Progenitor cell of endocrine pancreas (in vitro differentiated cells): Measurements from ENCODE around the gene CLIP4. TPM values are rescaled to one million over a fixed set of nuclear protein-coding genes. Genes with fewer than 3 reads are reported as not detected.

Experiments
- DNase-seq: peaks from one replicate; pipeline ENCODE4 v3.0.0; 2021; ENCODE audit warnings: low spot score; ENCODE audit not compliant: unreplicated experiment
- H3K27ac Mint-ChIP-seq: 2 replicates; pipeline ENCODE4 v1.8.0; 2021; ENCODE audit warnings: mild to moderate bottlenecking, moderate library complexity, mixed read lengths
- H3K27me3 Mint-ChIP-seq: 2 replicates; pipeline ENCODE4 v1.8.0; 2021; ENCODE audit warnings: mixed read lengths
- H3K36me3 Mint-ChIP-seq: 2 replicates; pipeline ENCODE4 v1.8.0; 2022; ENCODE audit warnings: mixed read lengths; ENCODE audit not compliant: insufficient read depth
- H3K4me1 Mint-ChIP-seq: 2 replicates; pipeline ENCODE4 v1.8.0; 2021; ENCODE audit warnings: low read depth, mixed read lengths
- H3K4me3 Mint-ChIP-seq: 2 replicates; pipeline ENCODE4 v1.8.0; 2021; ENCODE audit warnings: low read depth, mild to moderate bottlenecking, moderate library complexity, mixed read lengths
- H3K9me3 Mint-ChIP-seq: 2 replicates; pipeline ENCODE4 v1.8.0; 2021; ENCODE audit warnings: low read depth, mixed read lengths
- total RNA-seq: library from RNA; stranded (reverse); gene quantifications from 2 replicates; pipeline ENCODE4 v1.2.1, GENCODE V29; 2021
- TF ChIP-seq, protein P1 (sequence below): fragments of 200-600 bp; sonication (generic); IDR thresholded peaks from one replicate; pipeline ENCODE4 v1.5.0; 2021; ENCODE audit warnings: antibody characterized with exemption, mild to moderate bottlenecking; ENCODE audit not compliant: unreplicated experiment

The CLIP4 gene
- total RNA-seq, 1 donor from 2014 or later, result 13.7 TPM

- TF ChIP-seq, protein P1, sequence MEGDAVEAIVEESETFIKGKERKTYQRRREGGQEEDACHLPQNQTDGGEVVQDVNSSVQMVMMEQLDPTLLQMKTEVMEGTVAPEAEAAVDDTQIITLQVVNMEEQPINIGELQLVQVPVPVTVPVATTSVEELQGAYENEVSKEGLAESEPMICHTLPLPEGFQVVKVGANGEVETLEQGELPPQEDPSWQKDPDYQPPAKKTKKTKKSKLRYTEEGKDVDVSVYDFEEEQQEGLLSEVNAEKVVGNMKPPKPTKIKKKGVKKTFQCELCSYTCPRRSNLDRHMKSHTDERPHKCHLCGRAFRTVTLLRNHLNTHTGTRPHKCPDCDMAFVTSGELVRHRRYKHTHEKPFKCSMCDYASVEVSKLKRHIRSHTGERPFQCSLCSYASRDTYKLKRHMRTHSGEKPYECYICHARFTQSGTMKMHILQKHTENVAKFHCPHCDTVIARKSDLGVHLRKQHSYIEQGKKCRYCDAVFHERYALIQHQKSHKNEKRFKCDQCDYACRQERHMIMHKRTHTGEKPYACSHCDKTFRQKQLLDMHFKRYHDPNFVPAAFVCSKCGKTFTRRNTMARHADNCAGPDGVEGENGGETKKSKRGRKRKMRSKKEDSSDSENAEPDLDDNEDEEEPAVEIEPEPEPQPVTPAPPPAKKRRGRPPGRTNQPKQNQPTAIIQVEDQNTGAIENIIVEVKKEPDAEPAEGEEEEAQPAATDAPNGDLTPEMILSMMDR, result no peak
- Mint-ChIP-seq H3K9me3 (no peaks in the 10 kb centered on the region), H3K27ac (no peak overlapping the region), H3K4me3 (no peak overlapping the region), H3K36me3 (no peaks in the 10 kb centered on the region), H3K27me3 (peaks cover 4% of the 10 kb centered on the region), H3K4me1 (no peaks in the 10 kb centered on the region)
- DNase-seq, result no peak
Observed at GRCh38 chr2:29215739-29216608, 100.8 kb downstream of the CLIP4 start.

GRCh38 chr2:29216609-29216909, 101.3 kb downstream of the CLIP4 start:
- H3K9me3 Mint-ChIP-seq, result no peaks in the 10 kb centered on the region
- TF ChIP-seq, protein P1, result no peak
- H3K27ac Mint-ChIP-seq, result no peak overlapping the region
- no peak overlapping the region for H3K4me3 Mint-ChIP-seq
- peaks cover 4% of the 10 kb centered on the region for H3K27me3 Mint-ChIP-seq
- no peak for DNase-seq
- no peaks in the 10 kb centered on the region for H3K36me3 Mint-ChIP-seq
- H3K4me1 Mint-ChIP-seq, result no peaks in the 10 kb centered on the region

DNA sequence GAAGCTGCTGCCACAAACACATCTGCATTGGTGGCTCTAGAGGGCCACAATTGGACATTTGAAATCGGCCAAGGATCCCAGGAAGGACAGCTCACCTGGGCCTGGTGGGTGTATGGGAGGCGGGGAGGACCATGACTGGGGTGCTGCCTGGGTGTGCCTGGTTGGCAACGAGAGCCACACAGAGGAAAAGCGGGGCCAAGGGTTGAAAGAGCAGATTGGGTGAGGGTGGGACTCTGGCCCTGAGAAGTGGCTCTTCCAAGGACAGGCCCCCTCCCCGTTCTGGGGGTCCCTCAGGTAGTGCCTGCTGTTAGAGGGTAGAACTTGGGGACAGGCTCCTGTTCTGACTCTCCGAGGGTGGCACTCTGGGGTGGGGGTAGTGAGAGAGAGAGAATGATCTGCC, 102.9 kb downstream of the CLIP4 start:
- no peak for DNase-seq
- no peak overlapping the region for H3K27ac Mint-ChIP-seq
- H3K4me1 Mint-ChIP-seq, result no peaks in the 10 kb centered on the region
- H3K4me3 Mint-ChIP-seq, result no peak overlapping the region
- no peaks in the 10 kb centered on the region for H3K9me3 Mint-ChIP-seq
- TF ChIP-seq, protein P1, result no peak
- no peaks in the 10 kb centered on the region for H3K36me3 Mint-ChIP-seq
- peaks cover 4% of the 10 kb centered on the region for H3K27me3 Mint-ChIP-seq

GRCh38 chr2:29218550-29219125, 103.4 kb downstream of the CLIP4 start:
- H3K9me3 Mint-ChIP-seq, result no peaks in the 10 kb centered on the region
- H3K4me3 Mint-ChIP-seq, result no peak overlapping the region
- no peak overlapping the region for H3K27ac Mint-ChIP-seq
- H3K27me3 Mint-ChIP-seq, result peaks cover 3% of the 10 kb centered on the region
- TF ChIP-seq, protein P1, result no peak
- DNase-seq, result no peak
- H3K4me1 Mint-ChIP-seq, result no peaks in the 10 kb centered on the region
- H3K36me3 Mint-ChIP-seq, result no peaks in the 10 kb centered on the region

DNA sequence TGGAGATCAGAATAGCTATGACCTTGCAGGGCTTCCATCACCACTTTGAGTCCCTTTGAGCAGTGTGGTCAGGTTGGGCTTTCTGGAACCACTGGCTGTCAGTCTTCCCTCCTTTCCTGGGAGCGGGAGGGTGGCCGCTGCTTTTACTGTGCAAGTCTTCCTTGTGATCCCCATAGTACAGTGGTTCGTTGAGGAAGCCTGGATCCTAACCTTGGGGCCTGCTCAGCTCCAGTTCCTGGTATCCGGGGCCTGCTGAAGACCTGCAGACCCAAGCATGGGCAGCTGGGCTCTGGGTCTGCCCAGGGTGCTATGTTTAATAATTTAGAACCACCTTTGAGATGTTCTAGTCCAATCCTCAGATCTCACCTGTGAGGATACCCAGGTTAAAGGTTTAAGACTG, 104.2 kb downstream of the CLIP4 start:
- no peaks in the 10 kb centered on the region for H3K36me3 Mint-ChIP-seq
- H3K9me3 Mint-ChIP-seq, result no peaks in the 10 kb centered on the region
- DNase-seq, result no peak
- H3K4me3 Mint-ChIP-seq, result no peak overlapping the region
- H3K4me1 Mint-ChIP-seq, result no peaks in the 10 kb centered on the region
- no peak overlapping the region for H3K27ac Mint-ChIP-seq
- TF ChIP-seq, protein P1, result no peak
- H3K27me3 Mint-ChIP-seq, result no peaks in the 10 kb centered on the region
